Spinal cord (tissue), 10 donors: ENCODE results near the gene CABLES1. TPM values are rescaled to one million over a fixed set of nuclear protein-coding genes. Genes with fewer than 3 reads are reported as not detected.

ENCODE experiments used
- DNase-seq, 6 donors: peaks; one replicate each; pipeline versions ENCODE4 v3.0.0 to v3.0.0-alpha.2; 2013 to 2015; ENCODE audit warnings: low spot score in 6 of 6, low read depth in 4 of 6
- H3K27ac ChIP-seq: one replicate; pipeline ENCODE4 v1.5.1; 2013; ENCODE audit warnings: low read depth, low read length, control low read depth
- H3K27me3 ChIP-seq: one replicate; pipeline ENCODE4 v1.6.1; 2013; ENCODE audit warnings: low read length; ENCODE audit not compliant: control insufficient read depth, insufficient read depth
- H3K36me3 ChIP-seq: one replicate; pipeline ENCODE4 v1.6.1; 2013; ENCODE audit warnings: low read length; ENCODE audit not compliant: control insufficient read depth, insufficient read depth
- H3K4me1 ChIP-seq: one replicate; pipeline ENCODE4 v1.6.1; 2013; ENCODE audit warnings: low read length; ENCODE audit not compliant: control insufficient read depth, insufficient read depth
- H3K4me3 ChIP-seq: one replicate; pipeline ENCODE4 v1.5.1; 2013; ENCODE audit warnings: low read depth, low read length, control low read depth
- H3K9me3 ChIP-seq: one replicate; pipeline ENCODE4 v1.6.1; 2013; ENCODE audit warnings: low read length; ENCODE audit not compliant: control insufficient read depth, insufficient read depth
- WGBS: methylation state at CpG from one replicate; pipeline ENCODE4 v1.1.5; 2013; ENCODE audit warnings: missing lambda C conversion rate; ENCODE audit not compliant: insufficient coverage; 5-methylcytosine and 5-hydroxymethylcytosine counted together
- polyA plus RNA-seq, 2 donors: library from polyadenylated mRNA; unstranded; fragments of 120-200 nt; gene quantifications; one replicate each; pipeline ENCODE4 v1.2.1, GENCODE V29; 2013; ENCODE audit not compliant: insufficient read length in 2 of 2
- total RNA-seq, 2 donors: library from RNA; depleted of rRNA in 1 of 2; stranded (reverse); fragments of 120-200 nt in 1 of 2; fragments of >200 nt in 1 of 2; gene quantifications; one replicate each; pipeline versions ENCODE4 v1.2.3 to v1.2.4, GENCODE V29; 2013 to 2014
- donor health status: healthy.

CABLES1 gene
- total and polyA plus RNA-seq, 4 donors: 7.6 to 30.4 (median 12.2) TPM

DNA sequence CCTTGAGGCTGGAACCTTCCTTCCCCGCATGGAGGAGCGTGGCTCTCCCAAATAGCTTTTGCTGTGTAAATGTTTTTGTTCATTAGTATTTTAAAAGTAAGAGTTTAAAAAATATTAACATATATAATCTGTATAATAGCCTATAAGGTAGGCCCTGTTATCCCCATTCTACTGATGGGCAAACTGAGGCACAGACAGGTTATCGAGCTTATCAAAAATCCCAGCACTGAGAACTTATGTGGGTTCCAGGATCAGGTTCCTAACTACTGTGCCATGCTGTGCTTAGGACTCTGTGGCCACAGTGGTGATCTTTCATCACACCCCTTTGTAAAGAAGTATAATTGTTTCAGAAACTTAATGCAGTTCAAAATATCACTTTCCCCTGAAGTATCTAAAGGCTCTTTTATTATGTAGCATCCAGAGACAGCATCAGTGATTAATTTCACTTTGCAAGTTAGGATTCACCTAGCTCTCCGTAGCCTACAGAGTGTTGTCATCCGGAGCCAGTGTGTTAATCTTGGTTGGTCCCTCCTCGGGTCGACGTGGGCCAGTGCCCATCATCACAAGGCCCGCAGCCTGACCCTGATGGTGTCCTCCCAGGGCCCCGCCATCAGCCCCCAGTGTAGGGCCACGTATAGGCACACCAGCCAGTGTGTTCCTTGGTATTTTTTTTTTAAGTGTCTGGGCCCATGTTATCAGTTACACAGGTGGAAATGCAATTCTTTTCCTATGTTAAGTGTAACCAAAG, 28.7 kb downstream of the CABLES1 start:
- Histone ChIP-seq H3K27ac (no peak overlapping the region), H3K27me3 (no peaks in the 10 kb centered on the region), H3K36me3 (no peaks in the 10 kb centered on the region), H3K9me3 (no peaks in the 10 kb centered on the region), H3K4me1 (no peaks in the 10 kb centered on the region), H3K4me3 (no peak overlapping the region)
- DNase-seq: no peak
- WGBS: 79% methylated on average over 9 of the region's 11 CpGs

DNA sequence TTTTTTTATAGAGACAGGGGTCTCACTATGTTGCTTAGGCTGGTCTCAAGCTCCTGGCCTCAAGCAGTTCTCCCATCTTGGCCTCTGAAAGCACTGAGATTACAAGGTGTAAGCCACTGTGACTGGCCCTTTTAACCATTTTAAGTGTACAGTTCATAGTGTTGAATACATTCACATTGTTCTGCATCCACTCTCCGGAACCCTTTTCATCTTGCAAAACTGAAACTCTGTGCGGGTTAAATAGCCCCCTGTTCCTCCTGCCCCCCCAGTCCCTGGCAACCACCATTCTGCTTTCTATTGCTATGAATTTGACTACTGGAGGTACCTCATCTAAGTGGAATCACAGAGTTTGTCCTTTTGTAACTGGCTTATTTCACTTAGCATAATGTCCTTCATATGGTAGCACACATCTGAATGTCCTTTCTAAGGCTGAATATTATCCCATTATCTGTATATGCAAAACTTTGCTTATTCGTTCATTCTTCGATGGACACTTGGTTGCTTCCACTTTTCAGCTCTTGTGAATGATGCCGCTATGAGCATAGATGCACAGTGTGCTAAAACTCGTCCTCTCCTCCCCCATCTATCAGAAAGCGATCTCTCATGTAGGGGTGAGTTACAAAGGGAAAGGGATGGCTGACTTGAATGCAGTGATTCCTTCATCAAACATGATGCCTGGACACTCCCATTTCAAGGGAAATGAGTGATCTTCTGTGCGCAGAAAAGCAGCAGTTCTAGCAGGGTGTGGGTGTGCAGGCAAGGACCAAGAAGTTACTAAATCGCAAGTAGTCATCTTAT, 30.2 kb downstream of the CABLES1 start:
- no peaks in the 10 kb centered on the region for H3K36me3 ChIP-seq
- H3K4me3 ChIP-seq: no peak overlapping the region
- 83% methylated on average over 2 of the region's 9 CpGs for WGBS
- no peak for DNase-seq
- no peaks in the 10 kb centered on the region for H3K4me1 ChIP-seq
- no peak overlapping the region for H3K27ac ChIP-seq
- H3K27me3 ChIP-seq: no peaks in the 10 kb centered on the region
- no peaks in the 10 kb centered on the region for H3K9me3 ChIP-seq

DNA sequence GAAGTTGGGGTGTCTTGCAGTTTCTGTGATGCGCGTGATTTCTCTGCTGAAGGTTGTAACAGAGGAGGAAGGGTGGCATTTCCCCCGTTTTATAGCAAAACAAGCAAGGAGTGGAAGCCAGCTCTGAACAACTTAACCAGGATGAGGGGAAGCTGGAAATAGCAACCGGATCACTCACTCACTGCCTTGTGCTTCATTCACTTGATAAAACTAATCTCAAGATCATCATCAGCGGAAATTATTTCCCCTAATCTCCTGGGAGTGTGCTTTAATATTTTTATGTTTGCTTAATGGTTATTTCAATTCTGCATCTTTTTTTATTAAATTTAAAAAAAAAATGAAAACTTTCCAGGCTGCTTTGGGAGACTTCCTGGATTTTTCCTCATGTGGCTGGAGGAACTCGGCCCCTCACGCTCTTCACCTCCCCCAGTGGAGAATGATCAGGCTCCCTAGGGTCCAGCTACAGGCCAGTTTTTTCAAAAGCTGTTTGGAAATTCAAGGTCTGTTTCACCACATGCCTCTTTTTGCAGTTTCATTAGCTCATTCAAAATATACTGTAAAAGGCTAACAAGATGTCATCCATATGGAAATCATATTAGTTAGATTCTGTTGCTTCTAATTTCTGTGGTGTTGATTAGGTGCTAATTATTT, 31.7 kb downstream of the CABLES1 start:
- Histone ChIP-seq H3K27ac (no peak overlapping the region), H3K9me3 (no peaks in the 10 kb centered on the region), H3K36me3 (no peaks in the 10 kb centered on the region), H3K4me1 (no peaks in the 10 kb centered on the region), H3K27me3 (no peaks in the 10 kb centered on the region), H3K4me3 (no peak overlapping the region)
- 76% methylated on average over 4 of the region's 7 CpGs for WGBS
- DNase-seq: peak in 1 of 6 donors; percentile 47

DNA sequence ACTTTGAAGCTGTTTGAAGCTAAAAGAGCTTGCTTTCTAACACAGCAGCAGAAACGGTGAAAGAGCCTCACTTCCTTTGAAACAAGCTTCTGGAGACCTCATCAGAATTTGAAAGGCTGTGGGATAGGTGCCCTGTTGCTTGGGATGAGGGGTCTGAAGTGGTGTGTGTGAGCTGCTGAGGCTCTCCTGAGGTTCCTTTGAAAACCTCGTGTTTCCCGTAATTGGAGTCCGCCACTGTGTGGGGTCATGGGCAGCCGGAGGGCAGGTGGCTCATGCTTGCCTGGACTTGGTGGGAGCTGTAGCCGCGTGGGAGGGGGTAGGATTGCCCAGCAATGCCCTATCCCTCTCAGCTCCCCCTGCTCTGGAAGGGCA, 34.4 kb downstream of the CABLES1 start:
- H3K27ac ChIP-seq: no peak overlapping the region
- H3K9me3 ChIP-seq: no peaks in the 10 kb centered on the region
- no peaks in the 10 kb centered on the region for H3K27me3 ChIP-seq
- DNase-seq: no peak
- H3K36me3 ChIP-seq: no peaks in the 10 kb centered on the region
- WGBS: 49% methylated on average over 4 of the region's 7 CpGs
- H3K4me1 ChIP-seq: peaks cover 3% of the 10 kb centered on the region
- no peak overlapping the region for H3K4me3 ChIP-seq

DNA sequence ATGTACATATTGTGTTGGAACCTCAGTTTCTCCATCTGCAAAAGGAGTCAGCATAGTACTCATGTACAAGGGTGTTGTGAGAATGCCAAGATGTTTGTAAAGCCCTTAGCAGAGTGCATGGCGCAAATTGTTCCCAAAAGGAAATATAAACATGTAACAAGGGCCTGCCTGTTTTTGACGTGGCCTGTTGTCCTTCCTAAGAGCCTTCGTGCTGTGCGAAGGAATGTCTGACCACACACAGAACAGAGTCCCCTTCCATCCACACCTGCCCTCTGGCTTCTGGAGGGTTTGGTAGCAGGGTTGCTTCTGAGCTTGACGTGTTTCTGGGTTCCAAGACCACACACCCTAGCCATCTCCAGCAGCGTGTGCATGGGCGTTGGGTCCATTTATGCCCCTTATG, 34.9 kb downstream of the CABLES1 start:
- Histone ChIP-seq H3K36me3 (no peaks in the 10 kb centered on the region), H3K4me1 (peaks cover 3% of the 10 kb centered on the region), H3K4me3 (no peak overlapping the region), H3K27ac (no peak overlapping the region), H3K9me3 (no peaks in the 10 kb centered on the region), H3K27me3 (no peaks in the 10 kb centered on the region)
- no peak for DNase-seq
- WGBS: 92% methylated on average over 2 of the region's 7 CpGs

DNA sequence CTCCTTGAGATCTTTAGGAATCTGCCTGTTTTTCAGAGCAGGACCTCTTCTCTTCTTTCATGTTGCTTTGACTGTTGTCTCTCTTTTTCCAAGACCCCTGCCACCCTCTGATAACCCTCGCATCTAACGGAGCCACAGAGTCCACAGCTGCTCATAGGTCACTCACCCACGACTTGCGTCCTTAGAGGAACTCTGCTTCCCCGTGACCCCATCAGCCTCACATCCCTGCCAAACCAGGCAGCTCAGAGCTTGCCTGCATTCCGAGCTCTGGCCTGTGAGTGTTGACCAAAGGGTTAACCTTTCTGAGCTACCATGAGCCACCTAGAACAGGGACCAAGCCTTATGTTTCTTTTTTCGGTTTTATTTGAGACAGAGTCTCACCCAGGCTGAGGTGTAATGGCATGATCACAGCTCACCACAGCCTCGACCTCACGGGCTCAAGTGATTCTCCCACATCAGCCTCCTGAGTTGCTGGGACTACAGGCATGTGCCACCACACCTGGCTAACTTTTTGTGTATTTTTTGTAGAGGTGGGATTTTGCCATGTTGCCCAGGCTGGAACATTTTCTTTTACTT, 36.4 kb downstream of the CABLES1 start:
- Histone ChIP-seq H3K4me3 (no peak overlapping the region), H3K4me1 (peaks cover 3% of the 10 kb centered on the region), H3K27me3 (no peaks in the 10 kb centered on the region), H3K27ac (no peak overlapping the region), H3K9me3 (no peaks in the 10 kb centered on the region), H3K36me3 (no peaks in the 10 kb centered on the region)
- 93% methylated on average over 7 of the region's 9 CpGs for WGBS
- DNase-seq: no peak

DNA sequence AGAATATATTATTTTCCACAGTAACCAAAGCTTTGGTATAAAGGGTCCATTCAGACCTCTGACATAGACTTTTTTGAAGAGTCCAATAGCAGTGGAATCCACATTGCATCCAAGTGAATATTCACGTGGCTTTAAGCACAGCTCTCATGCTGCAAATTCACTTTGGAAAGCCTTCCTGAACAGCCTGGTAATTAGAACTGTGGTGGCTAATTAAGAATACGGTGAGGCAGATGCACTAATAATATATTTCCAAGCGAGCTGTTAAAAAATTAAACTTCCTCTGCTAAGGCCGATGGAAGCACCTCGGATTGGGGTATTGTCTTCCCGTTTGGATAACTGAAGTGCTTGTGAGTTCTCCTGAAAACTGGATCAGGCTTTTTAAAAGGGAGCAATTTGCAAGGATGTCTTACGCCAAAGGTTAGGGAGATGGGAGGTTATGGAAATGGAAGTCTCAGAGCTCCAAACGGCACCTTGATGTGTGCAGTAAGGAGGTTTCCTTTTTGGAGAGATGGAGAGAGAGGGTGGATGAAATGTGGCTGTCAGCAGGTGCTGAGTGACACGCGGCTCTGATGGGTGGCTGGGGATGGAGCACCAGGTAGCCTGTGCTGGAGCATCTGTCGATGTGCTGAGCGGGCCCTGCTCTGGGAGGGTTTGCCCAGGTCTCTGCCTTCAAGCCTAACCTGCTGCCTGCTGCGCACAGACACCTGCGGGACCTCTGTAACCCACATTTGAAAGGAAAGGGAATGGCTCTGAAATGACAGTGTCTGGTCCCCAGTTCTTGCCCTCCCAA, 37.5 kb downstream of the CABLES1 start:
- Histone ChIP-seq H3K36me3 (no peaks in the 10 kb centered on the region), H3K9me3 (no peaks in the 10 kb centered on the region), H3K27ac (no peak overlapping the region), H3K4me1 (peaks cover 6% of the 10 kb centered on the region), H3K4me3 (no peak overlapping the region), H3K27me3 (no peaks in the 10 kb centered on the region)
- WGBS: 78% methylated on average over 10 of the region's 14 CpGs
- peak in 3 of 6 donors; percentile 23 to 69 (median 29) for DNase-seq

DNA sequence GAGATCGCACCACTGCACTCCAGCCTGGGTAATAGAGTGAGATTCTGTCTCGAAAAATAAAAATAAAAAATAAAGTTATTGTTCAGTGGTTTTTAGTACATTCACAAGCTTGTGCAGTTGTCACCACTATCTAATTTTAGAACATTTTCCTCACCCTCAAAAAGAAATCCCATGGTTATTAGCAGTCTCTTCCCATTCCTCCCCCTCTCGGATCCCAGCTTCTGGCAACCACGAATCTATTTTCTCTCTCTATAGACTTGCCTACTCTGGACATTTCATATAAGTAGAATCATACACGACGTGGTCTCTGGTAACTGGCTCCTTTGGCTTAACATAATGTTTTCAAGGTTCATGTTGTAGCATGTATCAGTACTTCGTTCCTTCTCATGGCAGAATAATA, 38.6 kb downstream of the CABLES1 start:
- no peaks in the 10 kb centered on the region for H3K36me3 ChIP-seq
- H3K4me3 ChIP-seq: no peak overlapping the region
- no peak overlapping the region for H3K27ac ChIP-seq
- 88% methylated on average over 4 of the region's 7 CpGs for WGBS
- no peak for DNase-seq
- no peaks in the 10 kb centered on the region for H3K27me3 ChIP-seq
- H3K9me3 ChIP-seq: no peaks in the 10 kb centered on the region
- peaks cover 6% of the 10 kb centered on the region for H3K4me1 ChIP-seq
